SJCRH30 (cell line): Measurements from ENCODE around the gene SLC41A3. TPM values are rescaled to one million over a fixed set of nuclear protein-coding genes. Genes with fewer than 3 reads are reported as not detected.

Source experiments
- DNase-seq, 2 experiments: peaks; one replicate each; pipeline ENCODE4 v3.0.0-alpha.2; 2015 to 2020
- H3K27ac ChIP-seq: fragments of 250-450 bp; sonication (Bioruptor Pico); 2 replicates; pipeline ENCODE4 v1.5.1; 2020; ENCODE audit warnings: mild to moderate bottlenecking, moderate library complexity
- H3K27me3 ChIP-seq: fragments of 250-450 bp; sonication (Bioruptor Pico); 2 replicates; pipeline ENCODE4 v1.5.1; 2020; ENCODE audit warnings: mild to moderate bottlenecking, moderate library complexity
- H3K36me3 ChIP-seq: fragments of 250-450 bp; sonication (Bioruptor Pico); 2 replicates; pipeline ENCODE4 v1.5.1; 2020; ENCODE audit warnings: mild to moderate bottlenecking, moderate library complexity
- H3K4me1 ChIP-seq: fragments of 250-450 bp; sonication (Bioruptor Pico); 2 replicates; pipeline ENCODE4 v1.5.1; 2020; ENCODE audit warnings: mild to moderate bottlenecking, moderate library complexity
- H3K4me3 ChIP-seq: fragments of 250-450 bp; sonication (Bioruptor Pico); 2 replicates; pipeline ENCODE4 v1.5.1; 2020; ENCODE audit warnings: mild to moderate bottlenecking, moderate library complexity
- H3K9me3 ChIP-seq: fragments of 250-450 bp; sonication (Bioruptor Pico); replicated peaks from 2 replicates; pipeline ENCODE4 v1.5.1; 2020; ENCODE audit warnings: mild to moderate bottlenecking, moderate library complexity
- total RNA-seq: library from RNA; depleted of rRNA; stranded (reverse); fragments of >200 nt; shearing (Covaris generic); gene quantifications from 2 replicates; pipeline ENCODE4 v1.2.3, GENCODE V29; 2014

SLC41A3 gene
- total RNA-seq, 1 experiment from 2014 or later = 32.5 TPM

DNA sequence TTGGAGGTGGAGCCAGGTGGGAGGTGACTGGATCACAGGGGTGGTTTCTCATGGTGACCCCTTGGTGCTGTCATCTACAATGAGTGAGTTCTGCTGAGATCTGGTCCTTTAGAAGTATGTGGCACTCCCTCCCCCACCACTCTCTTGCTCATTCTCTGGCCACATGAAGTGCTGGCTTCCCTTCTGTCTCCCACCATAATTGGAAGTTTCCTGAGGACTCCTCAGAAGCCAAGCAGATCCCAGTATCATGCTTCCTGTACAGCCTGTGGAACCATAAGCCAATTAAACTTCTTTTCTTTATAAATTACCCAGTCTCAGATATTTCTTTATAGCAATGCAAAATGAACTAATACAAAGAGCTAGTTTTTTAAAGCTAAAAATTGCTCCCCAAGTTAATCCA, 54.7 kb downstream of the SLC41A3 start:
- DNase-seq = no peak
- H3K9me3 ChIP-seq = 0 out of 2 replicates have a peak, but pooled peaks cover 6% of the 10 kb centered on the region

GRCh38 chr3:126028096-126028495, 55.8 kb downstream of the SLC41A3 start:
- Histone ChIP-seq H3K4me1 (no peaks in the 10 kb centered on the region), H3K9me3 (0 out of 2 replicates have a peak, but pooled peaks cover 6% of the 10 kb centered on the region), H3K27ac (no peak overlapping the region), H3K36me3 (no peaks in the 10 kb centered on the region), H3K27me3 (no peaks in the 10 kb centered on the region), H3K4me3 (no peak overlapping the region)
- no peak for DNase-seq

More for the DNA sequence above, 54.7 kb downstream of the SLC41A3 start:
- Histone ChIP-seq H3K27ac (no peak overlapping the region), H3K4me1 (no peaks in the 10 kb centered on the region), H3K36me3 (no peaks in the 10 kb centered on the region), H3K27me3 (no peaks in the 10 kb centered on the region), H3K4me3 (no peak overlapping the region)

DNA sequence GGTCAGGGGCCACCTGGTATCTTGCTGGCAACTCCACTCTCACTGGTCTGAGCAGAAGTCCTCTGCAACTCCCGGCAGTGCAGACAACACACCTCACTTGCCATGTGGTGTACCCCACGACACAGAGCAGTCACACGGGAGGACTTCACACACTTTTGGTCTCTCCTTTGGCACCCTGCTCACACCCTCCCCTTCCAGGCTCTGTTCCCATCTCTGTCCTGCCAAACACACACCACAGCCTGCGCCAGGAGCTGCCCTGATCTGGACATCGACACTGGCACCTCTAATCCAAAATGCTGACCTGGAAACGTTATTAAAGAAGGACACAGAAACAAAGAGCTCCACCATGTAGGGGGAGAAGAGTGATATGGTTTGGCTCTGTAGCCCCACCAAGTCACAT, 57.2 kb downstream of the SLC41A3 start:
- Histone ChIP-seq H3K9me3 (0 out of 2 replicates have a peak, but pooled peaks cover 6% of the 10 kb centered on the region), H3K4me3 (no peak overlapping the region), H3K36me3 (no peaks in the 10 kb centered on the region), H3K4me1 (no peaks in the 10 kb centered on the region), H3K27ac (no peak overlapping the region), H3K27me3 (no peaks in the 10 kb centered on the region)
- no peak for DNase-seq

- H3K27ac ChIP-seq = no peak overlapping the region
- no peaks in the 10 kb centered on the region for H3K36me3 ChIP-seq
- 0 out of 2 replicates have a peak, but pooled peaks cover 6% of the 10 kb centered on the region for H3K9me3 ChIP-seq
- H3K4me3 ChIP-seq = no peak overlapping the region
- no peaks in the 10 kb centered on the region for H3K27me3 ChIP-seq
- no peak for DNase-seq
- no peaks in the 10 kb centered on the region for H3K4me1 ChIP-seq
These were observed 57.6 kb downstream of the SLC41A3 start for GRCh38 chr3:126026277-126026751.

GRCh38 chr3:126025862-126026261, 58.1 kb downstream of the SLC41A3 start:
- Histone ChIP-seq H3K4me1 (no peaks in the 10 kb centered on the region), H3K36me3 (no peaks in the 10 kb centered on the region)
- DNase-seq = no peak

GRCh38 chr3:126025116-126025729, 58.7 kb downstream of the SLC41A3 start:
- Histone ChIP-seq H3K4me1 (no peaks in the 10 kb centered on the region), H3K4me3 (no peak overlapping the region), H3K27me3 (no peaks in the 10 kb centered on the region), H3K27ac (no peak overlapping the region), H3K9me3 (0 out of 2 replicates have a peak, but pooled peaks cover 6% of the 10 kb centered on the region), H3K36me3 (no peaks in the 10 kb centered on the region)
- DNase-seq = no peak

More at GRCh38 chr3:126025862-126026261, 58.1 kb downstream of the SLC41A3 start:
- Histone ChIP-seq H3K27me3 (no peaks in the 10 kb centered on the region), H3K27ac (no peak overlapping the region), H3K4me3 (no peak overlapping the region), H3K9me3 (0 out of 2 replicates have a peak, but pooled peaks cover 6% of the 10 kb centered on the region)

- no peaks in the 10 kb centered on the region for H3K36me3 ChIP-seq
- H3K4me3 ChIP-seq = no peak overlapping the region
- H3K4me1 ChIP-seq = no peaks in the 10 kb centered on the region
- H3K27me3 ChIP-seq = no peaks in the 10 kb centered on the region
- no peak overlapping the region for H3K27ac ChIP-seq
- DNase-seq = no peak
- 0 out of 2 replicates have a peak, but pooled peaks cover 6% of the 10 kb centered on the region for H3K9me3 ChIP-seq
These were observed 59.7 kb downstream of the SLC41A3 start for GRCh38 chr3:126024049-126024854.

GRCh38 chr3:126023390-126023789, 60.5 kb downstream of the SLC41A3 start:
- H3K36me3 ChIP-seq = no peaks in the 10 kb centered on the region
- DNase-seq = no peak
- H3K4me3 ChIP-seq = no peak overlapping the region
- 0 out of 2 replicates have a peak, but pooled peaks cover 6% of the 10 kb centered on the region for H3K9me3 ChIP-seq
- H3K27ac ChIP-seq = no peak overlapping the region
- no peaks in the 10 kb centered on the region for H3K27me3 ChIP-seq
- H3K4me1 ChIP-seq = no peaks in the 10 kb centered on the region

- Histone ChIP-seq H3K9me3 (0 out of 2 replicates have a peak, but pooled peaks cover 5% of the 10 kb centered on the region), H3K27ac (no peak overlapping the region)
These were observed 61.1 kb downstream of the SLC41A3 start for GRCh38 chr3:126022741-126023359.

GRCh38 chr3:126021702-126022101, 62.2 kb downstream of the SLC41A3 start:
- H3K36me3 ChIP-seq = no peaks in the 10 kb centered on the region
- H3K9me3 ChIP-seq = no peaks in the 10 kb centered on the region
- no peak overlapping the region for H3K4me3 ChIP-seq
- DNase-seq = no peak
- H3K4me1 ChIP-seq = no peaks in the 10 kb centered on the region
- no peaks in the 10 kb centered on the region for H3K27me3 ChIP-seq
- H3K27ac ChIP-seq = no peak overlapping the region

More at GRCh38 chr3:126022741-126023359, 61.1 kb downstream of the SLC41A3 start:
- Histone ChIP-seq H3K4me1 (no peaks in the 10 kb centered on the region), H3K36me3 (no peaks in the 10 kb centered on the region), H3K4me3 (no peak overlapping the region), H3K27me3 (no peaks in the 10 kb centered on the region)
- DNase-seq = no peak

DNA sequence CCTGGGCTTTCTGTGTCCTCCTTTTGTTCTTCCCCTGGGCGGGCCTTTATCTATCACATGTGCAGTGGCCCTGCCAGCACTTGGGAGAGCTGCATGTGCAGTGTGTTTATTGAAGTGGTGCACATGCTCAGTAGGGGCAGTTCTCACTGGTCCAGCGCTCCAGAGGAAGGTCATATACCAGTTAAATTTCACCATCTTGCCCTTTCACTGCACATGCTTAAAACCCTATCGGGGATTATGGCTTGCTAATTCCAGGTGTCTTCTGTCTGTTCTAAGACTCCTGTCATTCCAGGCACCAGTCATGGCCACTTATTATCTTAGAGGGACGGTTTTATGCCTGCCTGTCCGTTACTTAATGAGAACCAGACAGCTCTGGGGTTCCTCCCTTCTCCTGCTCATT, 62.7 kb downstream of the SLC41A3 start:
- no peaks in the 10 kb centered on the region for H3K36me3 ChIP-seq
- H3K4me1 ChIP-seq = no peaks in the 10 kb centered on the region
- no peaks in the 10 kb centered on the region for H3K27me3 ChIP-seq
- H3K27ac ChIP-seq = no peak overlapping the region
- no peaks in the 10 kb centered on the region for H3K9me3 ChIP-seq
- H3K4me3 ChIP-seq = no peak overlapping the region
- DNase-seq = no peak

GRCh38 chr3:126019683-126020082, 64.2 kb downstream of the SLC41A3 start:
- no peaks in the 10 kb centered on the region for H3K9me3 ChIP-seq
- no peak for DNase-seq

GRCh38 chr3:126018995-126019394, 64.9 kb downstream of the SLC41A3 start:
- DNase-seq = no peak
- no peak overlapping the region for H3K4me3 ChIP-seq
- no peaks in the 10 kb centered on the region for H3K27me3 ChIP-seq
- no peak overlapping the region for H3K27ac ChIP-seq
- H3K36me3 ChIP-seq = no peaks in the 10 kb centered on the region
- no peaks in the 10 kb centered on the region for H3K4me1 ChIP-seq
- H3K9me3 ChIP-seq = no peaks in the 10 kb centered on the region

More at GRCh38 chr3:126019683-126020082, 64.2 kb downstream of the SLC41A3 start:
- H3K27me3 ChIP-seq = no peaks in the 10 kb centered on the region
- no peaks in the 10 kb centered on the region for H3K4me1 ChIP-seq
- H3K36me3 ChIP-seq = no peaks in the 10 kb centered on the region
- H3K27ac ChIP-seq = no peak overlapping the region
- H3K4me3 ChIP-seq = no peak overlapping the region

- H3K9me3 ChIP-seq = no peaks in the 10 kb centered on the region
- H3K4me3 ChIP-seq = no peak overlapping the region
- no peak overlapping the region for H3K27ac ChIP-seq
- no peak for DNase-seq
- no peaks in the 10 kb centered on the region for H3K27me3 ChIP-seq
- H3K4me1 ChIP-seq = no peaks in the 10 kb centered on the region
- H3K36me3 ChIP-seq = no peaks in the 10 kb centered on the region
These were observed 65.4 kb downstream of the SLC41A3 start for GRCh38 chr3:126018545-126018944.

DNA sequence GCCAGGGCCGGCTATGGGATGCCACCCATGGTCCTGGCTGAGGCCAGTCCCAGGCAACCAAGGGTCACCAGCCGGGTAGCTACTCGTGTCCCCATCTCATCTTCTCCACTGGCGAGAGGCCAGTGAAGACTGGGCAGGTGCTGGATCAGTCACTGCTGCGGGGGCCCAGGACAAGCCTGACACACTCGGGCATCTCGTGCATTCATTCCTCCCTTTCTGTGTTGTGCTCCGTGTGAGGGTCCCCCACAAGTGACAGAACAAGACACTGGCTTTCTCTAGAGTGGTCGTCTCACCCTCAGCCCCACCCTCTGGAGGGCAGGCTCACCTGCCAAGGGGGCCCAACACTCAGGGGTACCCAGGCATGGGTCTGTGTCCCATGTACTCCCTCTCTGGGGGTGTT, 66.6 kb downstream of the SLC41A3 start:
- Histone ChIP-seq H3K36me3 (no peaks in the 10 kb centered on the region), H3K9me3 (no peaks in the 10 kb centered on the region), H3K27me3 (no peaks in the 10 kb centered on the region), H3K4me1 (no peaks in the 10 kb centered on the region), H3K27ac (no peak overlapping the region), H3K4me3 (no peak overlapping the region)
- no peak for DNase-seq
